Panc1 (cell line): ENCODE data around the gene EXOSC3. TPM values are rescaled to one million over a fixed set of nuclear protein-coding genes. Genes with fewer than 3 reads are reported as not detected.
"Not testable (repeated sequence)": the region's sequence is repeated elsewhere in the genome, so short reads cannot be mapped to it uniquely, and the experiment has no call there.

ENCODE experiments used
- ATAC-seq: fragments of 200-7000 bp; cut with Tn5 transposase; 2 replicates; pipeline ENCODE4 v1.9.1; 2020; ENCODE audit warnings: mild to moderate bottlenecking, moderate library complexity
- BruUV-seq: library from RNA; stranded (reverse); fragments of 400-500 nt; replicated peaks from 2 replicates; lab custom pipeline; 2021; lab: Mats Ljungman, UMichigan
- CTCF ChIA-PET: fragments of 300-600 bp; sonication (Branson Sonifier 250); formaldehyde crosslinking; loops from one replicate; lab custom pipeline; 2022; ENCODE audit warnings: antibody characterized with exemption; lab: Charles Lee
- POLR2A ChIA-PET: fragments of 300-600 bp; sonication (Branson Sonifier 250); formaldehyde crosslinking; loops from one replicate; lab custom pipeline; 2022; ENCODE audit warnings: antibody characterized with exemption; lab: Charles Lee
- DNase-seq: peaks from one replicate; pipeline ENCODE4 v3.0.0-alpha.2; 2010; ENCODE audit warnings: low read depth, low spot score
- H3K27ac ChIP-seq: 2 replicates; pipeline ENCODE4 v1.5.1; 2011; ENCODE audit warnings: mild to moderate bottlenecking, low read length, inconsistent platforms
- H3K27me3 ChIP-seq: fragments of 200-500 bp; sonication (Bioruptor generic); 2 replicates; pipeline ENCODE4 v1.6.0; 2014; ENCODE audit warnings: low read length, inconsistent platforms; ENCODE audit not compliant: control insufficient read depth, insufficient read depth
- H3K36me3 ChIP-seq: fragments of 200-500 bp; sonication (Bioruptor generic); 2 replicates; pipeline ENCODE4 v1.5.1; 2014; ENCODE audit warnings: inconsistent platforms, mild to moderate bottlenecking, low read length, moderate library complexity; ENCODE audit not compliant: control insufficient read depth, insufficient read depth
- H3K4me1 ChIP-seq: 2 replicates; pipeline ENCODE4 v1.5.1; 2011; ENCODE audit warnings: inconsistent platforms, mild to moderate bottlenecking, low read length, moderate library complexity; ENCODE audit not compliant: control insufficient read depth, insufficient read depth
- H3K4me3 ChIP-seq, 2 experiments: 2 replicates each; pipeline ENCODE4 v1.5.1; 2011 to 2012; ENCODE audit warnings: low read depth in 2 of 2, low read length in 2 of 2, mild to moderate bottlenecking in 2 of 2, inconsistent platforms in 1 of 2, moderate library complexity in 1 of 2
- H3K9me3 ChIP-seq: fragments of 200-500 bp; sonication (Bioruptor generic); 2 replicates; pipeline ENCODE4 v1.5.1; 2014; ENCODE audit warnings: low read depth, mild to moderate bottlenecking, inconsistent platforms, low read length, moderate library complexity; ENCODE audit not compliant: control insufficient read depth, insufficient read depth
- CTCF ChIP-seq: fragments of 450-650 bp; IDR thresholded peaks from 2 replicates; pipeline ENCODE4 v1.5.1; 2017; ENCODE audit warnings: mild to moderate bottlenecking
- POLR2AphosphoS5 ChIP-seq: IDR thresholded peaks from 2 replicates; pipeline ENCODE4 v1.6.1; 2012; ENCODE audit warnings: mild to moderate bottlenecking, low read depth, low read length, moderate library complexity
- REST ChIP-seq, 2 experiments: IDR thresholded peaks; 2 replicates each; pipeline ENCODE4 v1.6.1; 2011 to 2012; ENCODE audit warnings: low read depth in 2 of 2, control low read depth in 1 of 2, low read length in 1 of 2, mild to moderate bottlenecking in 1 of 2, moderate library complexity in 1 of 2; ENCODE audit not compliant: insufficient read depth in 1 of 2
- SIN3A ChIP-seq: IDR thresholded peaks from 2 replicates; pipeline ENCODE4 v1.6.1; 2012; ENCODE audit warnings: low read depth, mild to moderate bottlenecking, low read length, moderate library complexity, borderline replicate concordance; ENCODE audit not compliant: insufficient read depth
- TCF7L2 ChIP-seq: IDR thresholded peaks from 2 replicates; pipeline ENCODE4 v1.6.1; 2011; ENCODE audit warnings: mild to moderate bottlenecking, low read depth, low read length, inconsistent platforms
- in situ Hi-C: cut with HindIII; loops from 2 replicates; pipeline ENCODE4 v1.10.0; 2016; ENCODE audit warnings: low sequenced_read_pairs, low pct_unique_long_range_greater_than_20kb
- intact Hi-C: fragments of 100-400 bp; cut with micrococcal nuclease; formaldehyde crosslinking; loops from one replicate; pipeline ENCODE4 v1.10.0; 2022; ENCODE audit not compliant: unreplicated experiment
- total RNA-seq: library from RNA; stranded (reverse); gene quantifications from one replicate; pipeline ENCODE4 v1.2.1, GENCODE V29; 2021; ENCODE audit not compliant: unreplicated experiment

The EXOSC3 gene
- total RNA-seq, 1 experiment from 2014 or later, result 45.3 TPM

- H3K27me3 ChIP-seq, H3K9me3 ChIP-seq, H3K4me1 ChIP-seq, intact Hi-C loops, in situ Hi-C loops, DNase-seq, H3K36me3 ChIP-seq, POLR2A ChIA-PET, ATAC-seq, H3K27ac ChIP-seq, H3K4me3 ChIP-seq: not testable (repeated sequence)
- BruUV-seq, result TSS peak; percentile 26
- CTCF ChIA-PET, result interaction anchor here (0.7 kb wide), 1 partner anchor 37 kb away, joined by 4 read pairs; no protein-coding TSS in a partner anchor
Measured at GRCh38 chr9:37825174-37825573, 40.3 kb upstream of the EXOSC3 start.

GRCh38 chr9:37820142-37820541 lies 35.3 kb upstream of the EXOSC3 start:
- no peak for TF ChIP-seq POLR2AphosphoS5
- Histone ChIP-seq H3K36me3 (no peaks in the 10 kb centered on the region; the same call in 1 of the 2 replicates), H3K27me3 (no peaks in the 10 kb centered on the region), H3K27ac (no peak overlapping the region), H3K4me3 (no peak overlapping the region), H3K9me3 (no peaks in the 10 kb centered on the region), H3K4me1 (no peaks in the 10 kb centered on the region)
- in situ Hi-C loops (no loop called here), intact Hi-C loops (no loop called here)
- ATAC-seq, result no peak
- ChIA-PET CTCF (no interaction called here), POLR2A (no interaction called here)
- DNase-seq, result no peak
- BruUV-seq, result no TSS peak

GRCh38 chr9:37818849-37819248 lies 34.0 kb upstream of the EXOSC3 start:
- no peaks in the 10 kb centered on the region for H3K9me3 ChIP-seq
- H3K4me1 ChIP-seq, result no peaks in the 10 kb centered on the region
- TF ChIP-seq SIN3A (no peak), REST (IDR thresholded peaks at IDR 0.05; ENCODE audit: insufficient read depth in 1 of 2, low read depth in 2 of 2, low read length in 1 of 2) (no peak), TCF7L2 (no peak), CTCF (no peak), POLR2AphosphoS5 (no peak)
- BruUV-seq, result no TSS peak
- POLR2A ChIA-PET, result no interaction called here
- no peak overlapping the region for H3K4me3 ChIP-seq
- H3K27ac ChIP-seq, result no peak overlapping the region
- DNase-seq, result no peak
- ATAC-seq, result no peak
- no peaks in the 10 kb centered on the region; the same call in 1 of the 2 replicates for H3K36me3 ChIP-seq
- in situ Hi-C loops, result no loop called here
- intact Hi-C loops, result no loop called here
- no peaks in the 10 kb centered on the region for H3K27me3 ChIP-seq
- CTCF ChIA-PET, result no interaction called here
